HG02938 (cell line): ENCODE results near the gene BLCAP.
"Not testable (repeated sequence)": the region's sequence is repeated elsewhere in the genome, so short reads cannot be mapped to it uniquely, and the experiment has no call there.

Experiments used
- ATAC-seq: cut with Tn5 transposase; IDR thresholded peaks from one replicate; pipeline ENCODE4 v1.9.1; 2021; ENCODE audit warnings: mild to moderate bottlenecking, moderate library complexity; ENCODE audit not compliant: unreplicated experiment

The BLCAP gene

GRCh38 chr20:37527638-37528445 is at the start of gene BLCAP:
Gene BLCAP (minus strand): TSS chr20:37527876. CDS start chr20:37519174, 8,702 bp downstream.
- ATAC-seq: peak; percentile 68

GRCh38 chr20:37577436-37577835 is 49.8 kb upstream of the BLCAP start:
- not testable (repeated sequence) for ATAC-seq

GRCh38 chr20:37576911-37577310 is 49.2 kb upstream of the BLCAP start:
- ATAC-seq: no peak

GRCh38 chr20:37575884-37576283 is 48.2 kb upstream of the BLCAP start:
- no peak for ATAC-seq

- ATAC-seq: no peak
Observed at GRCh38 chr20:37574199-37574890, 46.7 kb upstream of the BLCAP start.

- ATAC-seq: no peak
Observed at GRCh38 chr20:37573626-37574198, 46.0 kb upstream of the BLCAP start.

GRCh38 chr20:37571033-37571432 is 43.4 kb upstream of the BLCAP start:
- no peak for ATAC-seq

GRCh38 chr20:37570419-37570818 is 42.7 kb upstream of the BLCAP start:
- ATAC-seq: no peak

- no peak for ATAC-seq
Observed at GRCh38 chr20:37567671-37568588, 40.3 kb upstream of the BLCAP start.

- no peak for ATAC-seq
Observed at GRCh38 chr20:37567331-37567665, 39.6 kb upstream of the BLCAP start.

- no peak for ATAC-seq
Observed at GRCh38 chr20:37566590-37567330, 39.1 kb upstream of the BLCAP start.

GRCh38 chr20:37565134-37565811 is 37.6 kb upstream of the BLCAP start:
- no peak for ATAC-seq

GRCh38 chr20:37564388-37565133 is 36.9 kb upstream of the BLCAP start:
- no peak for ATAC-seq

GRCh38 chr20:37564016-37564387 is 36.3 kb upstream of the BLCAP start:
- no peak for ATAC-seq

- no peak for ATAC-seq
Observed at GRCh38 chr20:37562695-37563480, 35.2 kb upstream of the BLCAP start.

- ATAC-seq: no peak
Observed at GRCh38 chr20:37560629-37561028, 33.0 kb upstream of the BLCAP start.

- ATAC-seq: no peak
Observed at GRCh38 chr20:37559312-37560027, 31.8 kb upstream of the BLCAP start.

GRCh38 chr20:37558779-37559178 is 31.1 kb upstream of the BLCAP start:
- no peak for ATAC-seq
